WTC11 (cell line): ENCODE results near the gene PHAF1. TPM values are rescaled to one million over a fixed set of nuclear protein-coding genes. Genes with fewer than 3 reads are reported as not detected.

Source experiments
- ATAC-seq: fragments of 200-7000 bp; cut with Tn5 transposase; 2 replicates; pipeline ENCODE4 v1.10.0; 2021; ENCODE audit warnings: mild to moderate bottlenecking, moderate library complexity
- CTCF ChIA-PET: fragments of 300-600 bp; sonication (Branson Sonifier 250); formaldehyde crosslinking; loops from one replicate; lab custom pipeline; 2021; ENCODE audit warnings: antibody characterized with exemption; lab: Charles Lee
- POLR2A ChIA-PET: fragments of 350-600 bp; sonication (Branson Sonifier 250); formaldehyde crosslinking; loops from one replicate; lab custom pipeline; 2021; ENCODE audit warnings: antibody characterized with exemption; lab: Charles Lee
- DNase-seq: peaks from one replicate; pipeline ENCODE4 v3.0.0; 2021; ENCODE audit warnings: low spot score
- H3K27ac Mint-ChIP-seq: 2 replicates; pipeline ENCODE4 v1.8.0; 2021; ENCODE audit warnings: mixed read lengths
- H3K27me3 Mint-ChIP-seq: 2 replicates; pipeline ENCODE4 v1.8.0; 2021; ENCODE audit warnings: low read depth, mild to moderate bottlenecking, moderate library complexity, mixed read lengths
- H3K36me3 Mint-ChIP-seq: 2 replicates; pipeline ENCODE4 v1.8.0; 2021; ENCODE audit warnings: mixed read lengths
- H3K4me1 Mint-ChIP-seq: 2 replicates; pipeline ENCODE4 v1.8.0; 2022; ENCODE audit warnings: mixed read lengths
- H3K4me3 Mint-ChIP-seq: 2 replicates; pipeline ENCODE4 v1.8.0; 2021; ENCODE audit warnings: mild to moderate bottlenecking, moderate library complexity, mixed read lengths
- H3K9me3 Mint-ChIP-seq: 2 replicates; pipeline ENCODE4 v1.8.0; 2021; ENCODE audit warnings: mixed read lengths
- ARID4B ChIP-seq: sonication (generic); formaldehyde crosslinking; IDR thresholded peaks from 2 replicates; pipeline ENCODE4 v1.8.0; 2023; ENCODE audit warnings: missing genetic modification reagents, mild to moderate bottlenecking, borderline replicate concordance
- FOXJ3 ChIP-seq: sonication (generic); formaldehyde crosslinking; IDR thresholded peaks from 2 replicates; pipeline ENCODE4 v1.9.0; 2021; ENCODE audit warnings: missing genetic modification reagents, mild to moderate bottlenecking, borderline replicate concordance
- GRHL2 ChIP-seq: fragments of 250-450 bp; sonication (Bioruptor Pico); IDR thresholded peaks from 2 replicates; pipeline ENCODE4 v1.8.0; 2022; ENCODE audit warnings: mild to moderate bottlenecking, moderate library complexity; ENCODE audit not compliant: insufficient replicate concordance, severe bottlenecking
- MAX ChIP-seq: sonication (generic); formaldehyde crosslinking; IDR thresholded peaks from 2 replicates; pipeline ENCODE4 v1.8.0; 2022; ENCODE audit warnings: mild to moderate bottlenecking, missing genetic modification reagents
- MXD4 ChIP-seq: fragments of 250-450 bp; sonication (Bioruptor Pico); IDR thresholded peaks from 2 replicates; pipeline ENCODE4 v1.8.0; 2021; ENCODE audit warnings: mild to moderate bottlenecking, moderate library complexity, borderline replicate concordance
- NFATC4 ChIP-seq: fragments of 250-450 bp; sonication (Bioruptor Pico); IDR thresholded peaks from 2 replicates; pipeline ENCODE4 v1.9.0; 2021; ENCODE audit warnings: mild to moderate bottlenecking
- PRDM15 ChIP-seq: sonication (generic); formaldehyde crosslinking; IDR thresholded peaks from 2 replicates; pipeline ENCODE4 v1.8.0; 2022; ENCODE audit warnings: missing genetic modification reagents
- SOX15 ChIP-seq: fragments of 250-450 bp; sonication (Bioruptor Pico); IDR thresholded peaks from 2 replicates; pipeline ENCODE4 v1.9.0; 2021; ENCODE audit warnings: mild to moderate bottlenecking
- TCF7 ChIP-seq: sonication (generic); formaldehyde crosslinking; IDR thresholded peaks from 2 replicates; pipeline ENCODE4 v1.8.0; 2022; ENCODE audit warnings: mild to moderate bottlenecking, low read depth, missing genetic modification reagents, moderate library complexity
- TEAD4 ChIP-seq: sonication (generic); formaldehyde crosslinking; IDR thresholded peaks from 2 replicates; pipeline ENCODE4 v1.8.0; 2022; ENCODE audit warnings: mild to moderate bottlenecking, missing genetic modification reagents
- TP53 ChIP-seq: sonication (generic); formaldehyde crosslinking; IDR thresholded peaks from 2 replicates; pipeline ENCODE4 v1.8.1; 2023; ENCODE audit warnings: mild to moderate bottlenecking, missing genetic modification reagents
- ZMAT4 ChIP-seq: fragments of 250-450 bp; sonication (Bioruptor Pico); IDR thresholded peaks from 2 replicates; pipeline ENCODE4 v1.9.0; 2021; ENCODE audit warnings: mild to moderate bottlenecking
- ZNF138 ChIP-seq: sonication (generic); formaldehyde crosslinking; conservative IDR thresholded peaks from 2 replicates; pipeline ENCODE4 v1.8.1; 2022; ENCODE audit warnings: mild to moderate bottlenecking, moderate library complexity, missing genetic modification reagents
- total RNA-seq: library from RNA; stranded (reverse); gene quantifications from 3 replicates; pipeline ENCODE4 v1.2.3, GENCODE V29; 2021

PHAF1 gene
- total RNA-seq, 1 experiment from 2014 or later: 18.8 TPM

- no peak for TF ChIP-seq FOXJ3
Measured at GRCh38 chr16:67180166-67180565, 70.4 kb downstream of the PHAF1 start (continued).

GRCh38 chr16:67181346-67181745, 71.6 kb downstream of the PHAF1 start:
- ATAC-seq: no peak
- ChIA-PET POLR2A (no interaction called here), CTCF (no interaction called here)
- Mint-ChIP-seq H3K36me3 (peaks cover 3% of the 10 kb centered on the region; the same call in 1 of the 2 replicates), H3K9me3 (no peaks in the 10 kb centered on the region), H3K27me3 (peaks cover 43% of the 10 kb centered on the region), H3K4me3 (no peak overlapping the region), H3K4me1 (peaks cover 22% of the 10 kb centered on the region), H3K27ac (no peak overlapping the region)
- TF ChIP-seq NFATC4 (CRISPR knock-in tag): no peak
- no peak for TF ChIP-seq PRDM15
- no peak for TF ChIP-seq ARID4B (CRISPR knock-in tag)
- no peak for TF ChIP-seq FOXJ3
- TF ChIP-seq MAX (CRISPR knock-in tag): no peak
- no peak for TF ChIP-seq GRHL2 (CRISPR knock-in tag)
- DNase-seq: no peak

GRCh38 chr16:67182288-67182687, 72.5 kb downstream of the PHAF1 start:
- Mint-ChIP-seq H3K36me3 (peaks cover 3% of the 10 kb centered on the region; the same call in 1 of the 2 replicates), H3K4me1 (peaks cover 29% of the 10 kb centered on the region), H3K4me3 (no peak overlapping the region), H3K27ac (no peak overlapping the region), H3K27me3 (peaks cover 40% of the 10 kb centered on the region), H3K9me3 (no peaks in the 10 kb centered on the region)
- no peak for TF ChIP-seq ZNF138 (CRISPR knock-in tag)
- TF ChIP-seq SOX15: no peak
- no peak for TF ChIP-seq TP53 (CRISPR knock-in tag)
- TF ChIP-seq MXD4: no peak
- TF ChIP-seq TEAD4 (CRISPR knock-in tag): no peak
- TF ChIP-seq ZMAT4 (CRISPR knock-in tag): no peak
- no peak for TF ChIP-seq TCF7 (CRISPR knock-in tag)
- ChIA-PET CTCF (interaction anchor here (1.5 to 4.4 kb wide), 2 partner anchors 12 to 28 kb away, joined by 9 to 49 read pairs; partner anchors contain the start of gene NOL3), POLR2A (interaction anchor here (0.7 kb wide), 1 partner anchor 65 kb away, joined by 3 read pairs; the partner anchor contains the start of gene FHOD1)
- DNase-seq: no peak
- ATAC-seq: no peak
